ENCODE data around the gene ZSWIM6. TPM values are rescaled to one million over a fixed set of nuclear protein-coding genes. Genes with fewer than 3 reads are reported as not detected.

The ZSWIM6 gene
- total and polyA plus RNA-seq, 2 of the 4 experiments (the other 2 are of a cell fraction), result 10.8 to 14.1 TPM

GRCh38 chr5:61431923-61432620, 100.0 kb downstream of the ZSWIM6 start (continued):
- TF ChIP-seq NFE2L2 (IDR thresholded peaks at IDR 0.05; ENCODE audit: low read depth, low read length), result no peak

- Histone ChIP-seq H3K4ac (ENCODE audit: low read depth, low read length) (no peak overlapping the region), H3K4me2 (ENCODE audit: low read depth, low read length) (no peak overlapping the region; the same call in 1 of the 2 replicates), H3K9ac (ENCODE audit: low read depth, low read length) (no peak overlapping the region), H3K18ac (ENCODE audit: low read depth, low read length) (no peak overlapping the region), H2BK15ac (ENCODE audit: low read depth, low read length) (no peak overlapping the region), H2AK9ac (replicated peaks; ENCODE audit: low read depth, low read length, poor library complexity) (no peak overlapping the region), H4K5ac (ENCODE audit: low read depth, low read length) (no peak overlapping the region), H3K79me1 (ENCODE audit: low read depth in 1 of 2, low read length in 2 of 2) (peaks cover 23 to 66% of the 10 kb centered on the region in 2 experiments), H3K4me3 (ENCODE audit: insufficient read depth, low read depth, low read length) (no peak overlapping the region), H2AFZ (replicated peaks; ENCODE audit: low read length, poor library complexity) (no peak overlapping the region), H3K23ac (ENCODE audit: low read depth, low read length) (no peak overlapping the region), H4K20me1 (ENCODE audit: insufficient read depth, low read length) (peaks cover 74% of the 10 kb centered on the region), H2BK5ac (ENCODE audit: low read depth, low read length, poor library complexity, severe bottlenecking) (no peak overlapping the region), H3K9me3 (ENCODE audit: control insufficient read depth, insufficient read depth, low read length) (no peaks in the 10 kb centered on the region), H2BK120ac (ENCODE audit: low read depth, low read length) (no peak overlapping the region), H2BK20ac (ENCODE audit: low read depth, low read length) (no peak overlapping the region), H3K27ac (ENCODE audit: insufficient read depth, low read length) (no peak overlapping the region), H3K4me1 (ENCODE audit: control insufficient read depth, insufficient read depth, low read length) (peaks cover 9% of the 10 kb centered on the region), H3K14ac (replicated peaks; ENCODE audit: low read depth, low read length) (no peak overlapping the region), H4K8ac (ENCODE audit: low read depth in 2 of 2, low read length in 2 of 2) (no peak overlapping the region), H3K56ac (ENCODE audit: extremely low read depth, insufficient read depth, low read length) (no peak overlapping the region), H3K9me1 (ENCODE audit: insufficient read depth, low read length) (peaks cover 12% of the 10 kb centered on the region), H3K27me3 (ENCODE audit: control insufficient read depth, insufficient read depth, low read length) (no peaks in the 10 kb centered on the region), H3K36me3 (ENCODE audit: control insufficient read depth, insufficient read depth, low read length) (no peaks in the 10 kb centered on the region), H2AK5ac (ENCODE audit: low read depth, low read length) (no peak overlapping the region), H4K91ac (ENCODE audit: insufficient read depth, low read depth, low read length) (no peak overlapping the region)
- POLR2A ChIA-PET (ENCODE audit: unreplicated experiment), result interaction anchor here (0.6 kb wide), 1 partner anchor 35 kb away, joined by 3 read pairs; no protein-coding TSS in a partner anchor
- TF ChIP-seq ELK1 (IDR thresholded peaks at IDR 0.05; ENCODE audit: borderline replicate concordance, low read depth, low read length) (no peak), FOS (IDR thresholded peaks at IDR 0.05; ENCODE audit: low read depth, low read length) (no peak), CEBPB (IDR thresholded peaks at IDR 0.05; ENCODE audit: low read depth, low read length) (no peak), MAZ (IDR thresholded peaks at IDR 0.05; ENCODE audit: borderline replicate concordance, low read depth, low read length) (no peak)
- CTCF ChIA-PET, result interaction anchor here (0.6 to 1.3 kb wide), 2 partner anchors 223 to 530 kb away, joined by 3 read pairs; no protein-coding TSS in a partner anchor
- WGBS, 2 experiments (ENCODE audit: extremely low coverage in 2 of 2, insufficient read length in 1 of 2), result no CpG with 5 or more reads among the region's 2 CpGs
- intact Hi-C loops (cut with micrococcal nuclease), result no loop called here
- DNase-seq (no peak), ATAC-seq (ENCODE audit: low read depth) (no peak)
- dilution Hi-C loops (cut with HindIII; ENCODE audit: low sequenced_read_pairs, unreplicated experiment), result no loop called here
- no TSS peak for BruUV-seq (replicated peaks)
- in situ Hi-C loops (cut with MboI; ENCODE audit: low sequenced_read_pairs), result no loop called here
Measured at GRCh38 chr5:61435368-61435767, 103.3 kb downstream of the ZSWIM6 start.
